A549 (cell line): Measurements from ENCODE around the gene SLC35F3. TPM values are rescaled to one million over a fixed set of nuclear protein-coding genes. Genes with fewer than 3 reads are reported as not detected.
A peak's percentile ranks its signal among the peaks of the same experiment; 100 is the strongest.

Experiments
- ATAC-seq, 2 experiments: fragments of 200-7000 bp in 1 of 2; fragments of >200 bp in 1 of 2; cut with Nextera tagmentation in 1 of 2; cut with Tn5 transposase in 1 of 2; 3 replicates each; pipeline versions ENCODE4 v1.8.0 to v1.9.1; 2018 to 2020; ENCODE audit warnings: mild to moderate bottlenecking in 1 of 2, moderate library complexity in 1 of 2
- CTCF ChIA-PET: fragments of 300-600 bp; sonication (Branson Sonifier 250); formaldehyde crosslinking; extraction: SDS; loops from one replicate; lab custom pipeline; 2021; ENCODE audit warnings: antibody characterized with exemption, inconsistent platforms; lab: Yijun Ruan, JAX
- POLR2A ChIA-PET: fragments of 350-600 bp; formaldehyde crosslinking; extraction: SDS; loops from one replicate; lab custom pipeline; 2021; ENCODE audit warnings: antibody characterized with exemption, inconsistent platforms; lab: Yijun Ruan, JAX
- DNase-seq, 2 experiments: peaks; one replicate each; pipeline versions ENCODE4 v3.0.0 to v3.0.0-alpha.2; 2011 to 2016; ENCODE audit warnings: low read depth in 1 of 2, low spot score in 1 of 2
- FAIRE-seq: peaks from 2 replicates; lab custom pipeline; 2011; peaks lifted over from hg19 to GRCh38; lab: Jason Lieb, UNC
- H3K27ac ChIP-seq, 2 experiments: fragments of >200 bp; sonication (Bioruptor Twin); formaldehyde crosslinking; 3 replicates each; pipeline ENCODE4 v1.5.1; 2016 to 2017
- H3K4me1 ChIP-seq: fragments of >200 bp; sonication (Bioruptor Twin); formaldehyde crosslinking; 3 replicates; pipeline ENCODE4 v1.6.1; 2016
- H3K4me2 ChIP-seq: fragments of >200 bp; sonication (Bioruptor Twin); formaldehyde crosslinking; 3 replicates; pipeline ENCODE4 v1.6.1; 2016
- H3K4me3 ChIP-seq: fragments of >200 bp; sonication (Bioruptor Twin); formaldehyde crosslinking; 3 replicates; pipeline ENCODE4 v1.5.1; 2016
- H3K9me3 ChIP-seq: fragments of >200 bp; sonication (Bioruptor Twin); formaldehyde crosslinking; 3 replicates; pipeline ENCODE4 v1.6.1; 2016
- ATOH8 ChIP-seq: fragments of 250-450 bp; sonication (Bioruptor Pico); IDR thresholded peaks from 2 replicates; pipeline ENCODE4 v1.5.0; 2020; ENCODE audit warnings: low read depth, mild to moderate bottlenecking, moderate library complexity
- CBX2 ChIP-seq: fragments of 200-600 bp; sonication (generic); IDR thresholded peaks from 2 replicates; pipeline ENCODE4 v1.6.1; 2016; ENCODE audit warnings: low read depth, mild to moderate bottlenecking, borderline replicate concordance
- CTCF ChIP-seq: fragments of >200 bp; sonication (Bioruptor Twin); formaldehyde crosslinking; IDR thresholded peaks from 3 replicates; pipeline ENCODE4 v1.5.1; 2016
- E2F6 ChIP-seq: IDR thresholded peaks from 2 replicates; pipeline ENCODE4 v1.6.1; 2012; ENCODE audit warnings: low read depth, borderline replicate concordance
- EP300 ChIP-seq, 2 experiments: fragments of >200 bp; sonication (Bioruptor Twin); formaldehyde crosslinking; IDR thresholded peaks; 2 replicates in 1 of 2; 3 replicates in 1 of 2; pipeline ENCODE4 v1.6.1; 2016 to 2017
- ESRRA ChIP-seq: fragments of 150-350 bp; IDR thresholded peaks from 2 replicates; pipeline ENCODE4 v1.6.1; 2014; ENCODE audit warnings: mild to moderate bottlenecking, low read length, borderline replicate concordance
- FOSB ChIP-seq: fragments of 250-450 bp; sonication (Bioruptor Pico); IDR thresholded peaks from 2 replicates; pipeline ENCODE4 v1.5.0; 2020; ENCODE audit warnings: mild to moderate bottlenecking, moderate library complexity
- GATA3 ChIP-seq: IDR thresholded peaks from 2 replicates; pipeline ENCODE4 v1.6.1; 2012; ENCODE audit warnings: borderline replicate concordance
- HES2 ChIP-seq: fragments of >200 bp; sonication (Bioruptor Twin); formaldehyde crosslinking; IDR thresholded peaks from 2 replicates; pipeline ENCODE4 v1.6.1; 2016
- HOXA7 ChIP-seq: fragments of 250-450 bp; sonication (Bioruptor Pico); IDR thresholded peaks from 2 replicates; pipeline ENCODE4 v1.5.0; 2020; ENCODE audit warnings: mild to moderate bottlenecking, moderate library complexity
- HOXB5 ChIP-seq: fragments of 250-450 bp; sonication (Bioruptor Pico); IDR thresholded peaks from 2 replicates; pipeline ENCODE4 v1.5.0; 2020; ENCODE audit warnings: mild to moderate bottlenecking, moderate library complexity
- JUN ChIP-seq, 2 experiments: fragments of >200 bp; sonication (Bioruptor Twin); formaldehyde crosslinking; IDR thresholded peaks; 2 replicates in 1 of 2; 3 replicates in 1 of 2; pipeline ENCODE4 v1.6.1; 2016 to 2017
- KDM5A ChIP-seq: fragments of 200-600 bp; sonication (generic); IDR thresholded peaks from 2 replicates; pipeline ENCODE4 v1.6.1; 2016; ENCODE audit warnings: antibody characterized with exemption, mild to moderate bottlenecking
- MAX ChIP-seq: IDR thresholded peaks from 2 replicates; pipeline ENCODE4 v1.6.1; 2012
- NPAS2 ChIP-seq: fragments of 250-450 bp; sonication (Bioruptor Pico); IDR thresholded peaks from 2 replicates; pipeline ENCODE4 v1.8.0; 2022; ENCODE audit warnings: mild to moderate bottlenecking, moderate library complexity, borderline replicate concordance
- RFX5 ChIP-seq: fragments of 450-650 bp; IDR thresholded peaks from 2 replicates; pipeline ENCODE4 v1.7.1; 2014; ENCODE audit warnings: antibody characterized with exemption, mild to moderate bottlenecking, moderate library complexity
- RNF2 ChIP-seq: fragments of 200-600 bp; sonication (generic); IDR thresholded peaks from 2 replicates; pipeline ENCODE4 v1.6.1; 2016; ENCODE audit warnings: low read depth, mild to moderate bottlenecking, antibody characterized with exemption, moderate library complexity, borderline replicate concordance
- SMC3 ChIP-seq: fragments of >200 bp; sonication (Bioruptor Twin); formaldehyde crosslinking; IDR thresholded peaks from 3 replicates; pipeline ENCODE4 v1.6.1; 2018; ENCODE audit warnings: inconsistent platforms
- TFCP2L1 ChIP-seq: fragments of 250-450 bp; sonication (Bioruptor Pico); IDR thresholded peaks from 2 replicates; pipeline ENCODE4 v1.5.0; 2021; ENCODE audit warnings: mild to moderate bottlenecking
- ZNF302 ChIP-seq: fragments of 250-450 bp; sonication (Bioruptor Pico); IDR thresholded peaks from 2 replicates; pipeline ENCODE4 v1.9.0; 2021; ENCODE audit warnings: inconsistent platforms, mild to moderate bottlenecking, moderate library complexity
- ZSCAN20 ChIP-seq: fragments of 250-450 bp; sonication (Bioruptor Pico); IDR thresholded peaks from 2 replicates; pipeline ENCODE4 v1.8.0; 2022; ENCODE audit warnings: mild to moderate bottlenecking, moderate library complexity
- WGBS: methylation state at CpG from one replicate; pipeline ENCODE4 v1.1.6; 2017; ENCODE audit errors: missing lambda C conversion rate; 5-methylcytosine and 5-hydroxymethylcytosine counted together
- polyA plus RNA-seq, 4 experiments: library from polyadenylated mRNA; depleted of rRNA in 3 of 4; stranded (reverse); fragments of >200 nt; fragmentation: RNase III in 1 of 4; extraction: RNeasy Plus Mini Kit Qiagen cat#74134 plus additional on column Dnase treatment in 1 of 4; gene quantifications; 2 replicates in 3 of 4; 3 replicates in 1 of 4; pipeline ENCODE4 v1.2.3, GENCODE V29; 2011 to 2017

The SLC35F3 gene
- polyA plus RNA-seq, 2 of the 4 experiments (the other 2 are of a cell fraction), result 5.5 to 7.8 TPM

GRCh38 chr1:234217316-234217840 is 312.9 kb downstream of the SLC35F3 start:
- H3K4me2 ChIP-seq, result no peak overlapping the region
- TF ChIP-seq CBX2, result no peak
- TF ChIP-seq CTCF, result no peak
- no peak for TF ChIP-seq MAX
- no peak for TF ChIP-seq ZNF302 (CRISPR knock-in tag)
- no peak for TF ChIP-seq NPAS2
- no peak for TF ChIP-seq ESRRA
- no peak for TF ChIP-seq ZSCAN20
- TF ChIP-seq SMC3, result no peak
- no peak for TF ChIP-seq JUN (IDR thresholded peaks at IDR 0.05)
- no peak for TF ChIP-seq HOXA7 (CRISPR knock-in tag)
- TF ChIP-seq HES2, result no peak
- TF ChIP-seq, all 56 proteins: peak for 0
- ATAC-seq (no peak), DNase-seq (no peak), FAIRE-seq (no peak)
- ChIA-PET POLR2A (no interaction called here), CTCF (interaction anchor here (1.0 to 2.9 kb wide), 5 partner anchors 9 to 110 kb away, joined by 3 to 8 read pairs (median 3); no protein-coding TSS in a partner anchor)
- Histone ChIP-seq H3K9me3 (no peaks in the 10 kb centered on the region), H3K4me3 (no peak overlapping the region), H3K27ac (peak overlapping the region in 1 of 2 experiments; percentile 5; a peak in 1 of 6 replicates), H3K4me1 (no peaks in the 10 kb centered on the region)
- 75% methylated on average over 4 of the region's 4 CpGs for WGBS

- Histone ChIP-seq H3K4me2 (no peak overlapping the region), H3K4me1 (no peaks in the 10 kb centered on the region), H3K27ac (no peak overlapping the region)
- CTCF ChIA-PET, result interaction anchor here (1.4 to 2.9 kb wide), 2 partner anchors 92 to 109 kb away, joined by 3 to 8 read pairs; no protein-coding TSS in a partner anchor
- TF ChIP-seq KDM5A (no peak), HOXB5 (CRISPR knock-in tag) (no peak), RFX5 (no peak)
- TF ChIP-seq, all 56 proteins: peak for 0
- DNase-seq (no peak), ATAC-seq (no peak), FAIRE-seq (no peak)
- POLR2A ChIA-PET, result no interaction called here
- Histone ChIP-seq H3K9me3 (no peaks in the 10 kb centered on the region), H3K4me3 (no peak overlapping the region)
- WGBS, result 89% methylated on average over 3 of the region's 3 CpGs
Measured at GRCh38 chr1:234218078-234218477, 313.6 kb downstream of the SLC35F3 start.

- 92% methylated on average over 9 of the region's 9 CpGs for WGBS
- H3K4me2 ChIP-seq, result no peak overlapping the region
- TF ChIP-seq RNF2 (no peak), ZNF302 (CRISPR knock-in tag) (no peak), E2F6 (no peak), TFCP2L1 (CRISPR knock-in tag) (no peak), EP300 (IDR thresholded peaks at IDR 0.05) (no peak), ATOH8 (no peak), GATA3 (no peak), FOSB (CRISPR knock-in tag) (no peak), CBX2 (no peak)
- H3K27ac ChIP-seq, result no peak overlapping the region
- DNase-seq (no peak), FAIRE-seq (no peak), ATAC-seq (no peak)
- ChIA-PET POLR2A (no interaction called here), CTCF (interaction anchor here (2.9 kb wide), 1 partner anchor 90 kb away, joined by 8 read pairs; no protein-coding TSS in a partner anchor)
- H3K4me1 ChIP-seq, result no peaks in the 10 kb centered on the region
- H3K9me3 ChIP-seq, result no peaks in the 10 kb centered on the region
- H3K4me3 ChIP-seq, result no peak overlapping the region
Measured at GRCh38 chr1:234219711-234220110, 315.2 kb downstream of the SLC35F3 start.
